K562 (cell line): ENCODE results near the gene FBN3. TPM values are rescaled to one million over a fixed set of nuclear protein-coding genes. Genes with fewer than 3 reads are reported as not detected.

ENCODE experiments used
- ARNT ChIP-seq, 2 experiments: fragments of 450-650 bp; IDR thresholded peaks; 2 replicates each; pipeline ENCODE4 v1.6.1; 2016; ENCODE audit warnings: mild to moderate bottlenecking in 1 of 2
- BCOR ChIP-seq: fragments of 450-650 bp; IDR thresholded peaks from 2 replicates; pipeline ENCODE4 v1.6.1; 2016
- ESRRA ChIP-seq: fragments of 450-650 bp; IDR thresholded peaks from 2 replicates; pipeline ENCODE4 v1.6.1; 2014; ENCODE audit warnings: low read depth, mild to moderate bottlenecking, moderate library complexity, borderline replicate concordance
- HDGF ChIP-seq: fragments of 450-650 bp; IDR thresholded peaks from 2 replicates; pipeline ENCODE4 v1.6.1; 2016
- HEY1 ChIP-seq: fragments of 250-450 bp; sonication (Bioruptor Pico); IDR thresholded peaks from 2 replicates; pipeline ENCODE4 v1.5.0; 2020; ENCODE audit warnings: mild to moderate bottlenecking, moderate library complexity, borderline replicate concordance
- RB1 ChIP-seq: fragments of 450-650 bp; IDR thresholded peaks from 2 replicates; pipeline ENCODE4 v1.6.1; 2017; ENCODE audit warnings: low read depth, mild to moderate bottlenecking
- TRIM24 ChIP-seq, 2 experiments: fragments of 450-650 bp; IDR thresholded peaks; 2 replicates each; pipeline ENCODE4 v1.6.1; 2016
- YBX1 ChIP-seq: fragments of 450-650 bp; IDR thresholded peaks from 2 replicates; pipeline ENCODE4 v1.7.1; 2016; ENCODE audit warnings: mild to moderate bottlenecking
- ZBTB12 ChIP-seq: fragments of 250-450 bp; sonication (Bioruptor Pico); IDR thresholded peaks from 2 replicates; pipeline ENCODE4 v1.4.0; 2020
- ZMIZ1 ChIP-seq, 2 experiments: fragments of 150-350 bp in 1 of 2; IDR thresholded peaks; 2 replicates each; pipeline ENCODE4 v1.6.1; 2012 to 2016; ENCODE audit warnings: low read depth in 2 of 2, low read length in 2 of 2, mild to moderate bottlenecking in 1 of 2, moderate library complexity in 1 of 2
- ZNF184 ChIP-seq: sonication (generic); formaldehyde crosslinking; IDR thresholded peaks from 2 replicates; pipeline ENCODE4 v1.5.0; 2020; ENCODE audit warnings: missing genetic modification reagents
- ZNF197 ChIP-seq: fragments of 200-800 bp; sonication (Bioruptor generic); IDR thresholded peaks from 2 replicates; pipeline ENCODE4 v1.6.1; 2016; ENCODE audit warnings: low read depth, missing genetic modification characterization, missing compliant biosample characterization
- ZNF239 ChIP-seq: fragments of 250-450 bp; sonication (Bioruptor Pico); IDR thresholded peaks from 2 replicates; pipeline ENCODE4 v1.4.0; 2020; ENCODE audit warnings: mild to moderate bottlenecking
- ZNF609 ChIP-seq: sonication (generic); formaldehyde crosslinking; IDR thresholded peaks from 2 replicates; pipeline ENCODE4 v1.8.1; 2023; ENCODE audit warnings: missing genetic modification reagents, mild to moderate bottlenecking, borderline replicate concordance
- polyA plus RNA-seq, 8 experiments: library from polyadenylated mRNA; depleted of rRNA in 4 of 8; stranded (reverse) in 5 of 8; unstranded in 3 of 8; fragments of >200 nt; fragmentation: Nextera tagmentation in 2 of 8; fragmentation: Illumina TruSeq in 1 of 8; extraction: Ambion mirVana in 2 of 8; extraction: Trizol in 1 of 8; gene quantifications; 2 replicates each; pipeline versions ENCODE4 v1.2.1 to v1.2.3, GENCODE V29; 2011 to 2014; ENCODE audit warnings: inconsistent platforms in 1 of 8, missing spikeins in 1 of 8
- total RNA-seq, 7 experiments: library from RNA; depleted of rRNA in 6 of 7; stranded (reverse); fragments of >200 nt in 6 of 7; fragmentation: Illumina TruSeq in 2 of 7; extraction: Trizol in 2 of 7; gene quantifications; 2 replicates each; pipeline versions ENCODE4 v1.2.1 to v1.2.3, GENCODE V29; 2011 to 2021; ENCODE audit warnings: low replicate concordance in 1 of 7

The FBN3 gene
- total and polyA plus RNA-seq, 9 of the 15 experiments (the other 6 are each of a cell fraction or from before 2014, with no cell fraction given), result under 0.01 to 0.29 (median 0.01) TPM; not detected in 4

- TF ChIP-seq ZNF609 (CRISPR knock-in tag) (no peak), RB1 (no peak), ESRRA (no peak), TRIM24 (IDR thresholded peaks at IDR 0.05) (peak in 1 of 2 experiments; percentile 58; a peak in 2 of 4 replicates), HEY1 (CRISPR knock-in tag) (no peak), ZBTB12 (CRISPR knock-in tag) (no peak), ZNF239 (CRISPR knock-in tag) (no peak), HDGF (no peak), ZNF184 (no peak), BCOR (peak; percentile 44; the same call in 1 of the 2 replicates), ARNT (IDR thresholded peaks at IDR 0.05) (no peak), ZMIZ1 (IDR thresholded peaks at IDR 0.05; ENCODE audit: low read depth in 2 of 2, low read length in 2 of 2) (peak in 1 of 2 experiments; percentile 87; a peak in 2 of 4 replicates), YBX1 (no peak), ZNF197 (no peak)
Measured at GRCh38 chr19:8074501-8074900, 74.9 kb downstream of the FBN3 start (continued).
